H1 (cell line): ENCODE data around the gene ITGA3. TPM values are rescaled to one million over a fixed set of nuclear protein-coding genes. Genes with fewer than 3 reads are reported as not detected.

Experiments used
- POU5F1 ChIP-seq: IDR thresholded peaks from 2 replicates; pipeline ENCODE4 v1.6.1; 2011; ENCODE audit warnings: low read depth, mild to moderate bottlenecking, low read length, moderate library complexity
- polyA plus RNA-seq, 7 experiments: library from polyadenylated mRNA; depleted of rRNA in 3 of 7; stranded (reverse) in 5 of 7; unstranded in 2 of 7; fragments of >200 nt in 5 of 7; fragments of 200-250 nt in 2 of 7; gene quantifications; 1 replicate in 5 of 7; 2 replicates in 1 of 7; 4 replicates in 1 of 7; pipeline versions ENCODE4 v1.2.1 to v1.2.3, GENCODE V29; 2011 to 2013; ENCODE audit warnings: missing spikeins in 2 of 7, mixed read lengths in 2 of 7
- total RNA-seq: library from RNA; stranded (reverse); fragmentation: NEBNext Ultra II Directional; extraction: Animal tissue kit (Norgen Biotek cat#: 25700); gene quantifications from 2 replicates; pipeline ENCODE4 v1.2.1, GENCODE V29; 2021
- TF ChIP-seq, protein P1 (sequence below): fragments of 300-600 bp; sonication (generic); IDR thresholded peaks from 2 replicates; pipeline ENCODE4 v1.7.1; 2012; ENCODE audit warnings: low read length, moderate library complexity, mild to moderate bottlenecking, inconsistent platforms; ENCODE audit not compliant: insufficient replicate concordance

ITGA3 gene
- total and polyA plus RNA-seq, 2 of the 8 experiments (the other 6 are each of a cell fraction or from before 2014, with no cell fraction given), result 24.0 to 24.2 TPM

DNA sequence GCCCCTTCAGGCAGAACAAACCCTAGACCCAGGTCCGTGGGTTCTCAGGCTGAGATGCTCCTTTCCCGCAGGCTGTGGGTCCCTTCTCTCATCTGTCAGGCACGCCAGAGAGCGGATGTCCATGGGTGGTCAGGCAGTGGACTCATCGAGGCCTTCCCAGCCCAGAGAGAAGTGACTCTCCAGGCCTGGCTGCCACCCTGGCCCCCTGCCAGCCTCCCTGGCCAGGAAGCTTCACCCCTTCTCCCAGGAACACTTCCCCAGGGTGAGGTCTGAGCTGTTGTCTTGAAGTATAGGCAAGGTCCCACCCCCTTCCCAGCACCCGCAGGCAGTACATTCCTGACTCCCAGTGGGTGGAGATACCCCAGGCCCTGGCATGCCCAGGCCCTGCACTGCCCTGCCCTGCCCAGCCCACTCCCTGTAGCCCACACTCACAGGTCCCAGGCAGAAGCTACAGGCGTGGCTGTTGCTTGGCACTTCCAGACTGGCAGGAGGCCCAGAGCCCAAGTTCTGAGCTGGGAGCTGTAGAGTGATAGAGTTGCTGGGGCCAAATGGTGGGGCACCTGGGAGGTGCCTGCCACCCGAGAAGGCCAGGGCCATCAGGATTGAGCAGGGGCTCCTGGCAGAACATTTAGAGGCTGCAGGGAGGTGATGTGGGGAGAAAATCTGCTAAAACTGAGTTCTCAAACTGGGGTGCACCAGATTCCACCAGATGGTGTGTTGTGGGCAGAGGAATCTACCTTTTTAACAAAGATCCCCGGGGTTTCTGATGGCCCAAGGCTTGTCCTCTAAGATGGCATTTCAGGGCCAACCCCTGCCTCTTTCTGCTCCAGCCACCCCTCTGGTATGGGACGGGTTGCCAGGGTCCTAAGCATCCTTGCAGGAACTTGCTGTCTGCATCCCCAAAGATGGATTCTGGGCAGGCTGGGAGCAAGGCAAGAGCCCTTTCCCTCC, 6.7 kb downstream of the ITGA3 start (continued):
- TF ChIP-seq, protein P1, sequence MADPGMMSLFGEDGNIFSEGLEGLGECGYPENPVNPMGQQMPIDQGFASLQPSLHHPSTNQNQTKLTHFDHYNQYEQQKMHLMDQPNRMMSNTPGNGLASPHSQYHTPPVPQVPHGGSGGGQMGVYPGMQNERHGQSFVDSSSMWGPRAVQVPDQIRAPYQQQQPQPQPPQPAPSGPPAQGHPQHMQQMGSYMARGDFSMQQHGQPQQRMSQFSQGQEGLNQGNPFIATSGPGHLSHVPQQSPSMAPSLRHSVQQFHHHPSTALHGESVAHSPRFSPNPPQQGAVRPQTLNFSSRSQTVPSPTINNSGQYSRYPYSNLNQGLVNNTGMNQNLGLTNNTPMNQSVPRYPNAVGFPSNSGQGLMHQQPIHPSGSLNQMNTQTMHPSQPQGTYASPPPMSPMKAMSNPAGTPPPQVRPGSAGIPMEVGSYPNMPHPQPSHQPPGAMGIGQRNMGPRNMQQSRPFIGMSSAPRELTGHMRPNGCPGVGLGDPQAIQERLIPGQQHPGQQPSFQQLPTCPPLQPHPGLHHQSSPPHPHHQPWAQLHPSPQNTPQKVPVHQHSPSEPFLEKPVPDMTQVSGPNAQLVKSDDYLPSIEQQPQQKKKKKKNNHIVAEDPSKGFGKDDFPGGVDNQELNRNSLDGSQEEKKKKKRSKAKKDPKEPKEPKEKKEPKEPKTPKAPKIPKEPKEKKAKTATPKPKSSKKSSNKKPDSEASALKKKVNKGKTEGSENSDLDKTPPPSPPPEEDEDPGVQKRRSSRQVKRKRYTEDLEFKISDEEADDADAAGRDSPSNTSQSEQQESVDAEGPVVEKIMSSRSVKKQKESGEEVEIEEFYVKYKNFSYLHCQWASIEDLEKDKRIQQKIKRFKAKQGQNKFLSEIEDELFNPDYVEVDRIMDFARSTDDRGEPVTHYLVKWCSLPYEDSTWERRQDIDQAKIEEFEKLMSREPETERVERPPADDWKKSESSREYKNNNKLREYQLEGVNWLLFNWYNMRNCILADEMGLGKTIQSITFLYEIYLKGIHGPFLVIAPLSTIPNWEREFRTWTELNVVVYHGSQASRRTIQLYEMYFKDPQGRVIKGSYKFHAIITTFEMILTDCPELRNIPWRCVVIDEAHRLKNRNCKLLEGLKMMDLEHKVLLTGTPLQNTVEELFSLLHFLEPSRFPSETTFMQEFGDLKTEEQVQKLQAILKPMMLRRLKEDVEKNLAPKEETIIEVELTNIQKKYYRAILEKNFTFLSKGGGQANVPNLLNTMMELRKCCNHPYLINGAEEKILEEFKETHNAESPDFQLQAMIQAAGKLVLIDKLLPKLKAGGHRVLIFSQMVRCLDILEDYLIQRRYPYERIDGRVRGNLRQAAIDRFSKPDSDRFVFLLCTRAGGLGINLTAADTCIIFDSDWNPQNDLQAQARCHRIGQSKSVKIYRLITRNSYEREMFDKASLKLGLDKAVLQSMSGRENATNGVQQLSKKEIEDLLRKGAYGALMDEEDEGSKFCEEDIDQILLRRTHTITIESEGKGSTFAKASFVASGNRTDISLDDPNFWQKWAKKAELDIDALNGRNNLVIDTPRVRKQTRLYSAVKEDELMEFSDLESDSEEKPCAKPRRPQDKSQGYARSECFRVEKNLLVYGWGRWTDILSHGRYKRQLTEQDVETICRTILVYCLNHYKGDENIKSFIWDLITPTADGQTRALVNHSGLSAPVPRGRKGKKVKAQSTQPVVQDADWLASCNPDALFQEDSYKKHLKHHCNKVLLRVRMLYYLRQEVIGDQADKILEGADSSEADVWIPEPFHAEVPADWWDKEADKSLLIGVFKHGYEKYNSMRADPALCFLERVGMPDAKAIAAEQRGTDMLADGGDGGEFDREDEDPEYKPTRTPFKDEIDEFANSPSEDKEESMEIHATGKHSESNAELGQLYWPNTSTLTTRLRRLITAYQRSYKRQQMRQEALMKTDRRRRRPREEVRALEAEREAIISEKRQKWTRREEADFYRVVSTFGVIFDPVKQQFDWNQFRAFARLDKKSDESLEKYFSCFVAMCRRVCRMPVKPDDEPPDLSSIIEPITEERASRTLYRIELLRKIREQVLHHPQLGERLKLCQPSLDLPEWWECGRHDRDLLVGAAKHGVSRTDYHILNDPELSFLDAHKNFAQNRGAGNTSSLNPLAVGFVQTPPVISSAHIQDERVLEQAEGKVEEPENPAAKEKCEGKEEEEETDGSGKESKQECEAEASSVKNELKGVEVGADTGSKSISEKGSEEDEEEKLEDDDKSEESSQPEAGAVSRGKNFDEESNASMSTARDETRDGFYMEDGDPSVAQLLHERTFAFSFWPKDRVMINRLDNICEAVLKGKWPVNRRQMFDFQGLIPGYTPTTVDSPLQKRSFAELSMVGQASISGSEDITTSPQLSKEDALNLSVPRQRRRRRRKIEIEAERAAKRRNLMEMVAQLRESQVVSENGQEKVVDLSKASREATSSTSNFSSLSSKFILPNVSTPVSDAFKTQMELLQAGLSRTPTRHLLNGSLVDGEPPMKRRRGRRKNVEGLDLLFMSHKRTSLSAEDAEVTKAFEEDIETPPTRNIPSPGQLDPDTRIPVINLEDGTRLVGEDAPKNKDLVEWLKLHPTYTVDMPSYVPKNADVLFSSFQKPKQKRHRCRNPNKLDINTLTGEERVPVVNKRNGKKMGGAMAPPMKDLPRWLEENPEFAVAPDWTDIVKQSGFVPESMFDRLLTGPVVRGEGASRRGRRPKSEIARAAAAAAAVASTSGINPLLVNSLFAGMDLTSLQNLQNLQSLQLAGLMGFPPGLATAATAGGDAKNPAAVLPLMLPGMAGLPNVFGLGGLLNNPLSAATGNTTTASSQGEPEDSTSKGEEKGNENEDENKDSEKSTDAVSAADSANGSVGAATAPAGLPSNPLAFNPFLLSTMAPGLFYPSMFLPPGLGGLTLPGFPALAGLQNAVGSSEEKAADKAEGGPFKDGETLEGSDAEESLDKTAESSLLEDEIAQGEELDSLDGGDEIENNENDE, result no peak
- TF ChIP-seq POU5F1, result no peak
